ENCODE measurements around the gene CMTM7. TPM values are rescaled to one million over a fixed set of nuclear protein-coding genes. Genes with fewer than 3 reads are reported as not detected.

The CMTM7 gene
- total and polyA plus RNA-seq, 10 of the 15 experiments (the other 5 are each of a cell fraction or from before 2014, with no cell fraction given), result 3.7 to 36.4 (median 14.7) TPM

DNA sequence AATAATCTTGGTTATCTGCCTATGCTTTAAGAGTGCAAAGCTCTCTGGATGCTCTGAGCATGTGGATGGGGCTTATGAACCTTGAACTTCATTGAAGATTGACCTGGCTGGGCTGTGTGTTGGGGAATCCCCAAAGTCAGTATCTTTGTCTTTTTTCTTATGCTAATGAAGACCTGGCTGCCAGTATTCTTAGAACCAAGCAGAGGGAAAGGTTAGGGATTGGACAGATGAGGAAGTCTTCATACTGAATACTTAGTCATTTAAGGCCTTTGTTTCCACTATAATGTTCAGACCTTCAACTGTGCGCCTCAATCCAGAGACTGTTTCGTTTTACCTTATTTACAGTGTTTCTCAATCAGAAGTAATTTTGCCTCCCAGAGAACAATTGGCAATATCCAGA is 42.5 kb upstream of the CMTM7 start:
- no TSS peak for BruUV-seq (replicated peaks)
- intact Hi-C loops (cut with micrococcal nuclease; ENCODE audit: unreplicated experiment) (no loop called here), in situ Hi-C loops (cut with MboI) (no loop called here)
- Histone ChIP-seq H4K20me1 (ENCODE audit: control insufficient read depth, insufficient read depth) (no peaks in the 10 kb centered on the region), H3K4me2 (ENCODE audit: control insufficient read depth, insufficient read depth) (no peak overlapping the region), H2AFZ (ENCODE audit: control insufficient read depth, low read depth, low read length) (no peak overlapping the region), H3K9ac (ENCODE audit: control insufficient read depth, insufficient read depth, low read length) (no peak overlapping the region), H3K79me2 (ENCODE audit: control insufficient read depth, insufficient read depth, low read length) (no peaks in the 10 kb centered on the region), H3K4me1 (ENCODE audit: control insufficient read depth, insufficient read depth, low read length) (no peaks in the 10 kb centered on the region), H3K9me3 (replicated peaks; ENCODE audit: control insufficient read depth, insufficient read depth, low read length) (no peaks in the 10 kb centered on the region), H3K27me3 (replicated peaks in 1 of 2; ENCODE audit: control insufficient read depth in 2 of 2, insufficient read depth in 2 of 2, low read length in 1 of 2) (no peaks in the 10 kb centered on the region), H3K27ac (ENCODE audit: control insufficient read depth, insufficient read depth) (no peak overlapping the region), H3K36me3 (ENCODE audit: control insufficient read depth in 2 of 2, insufficient read depth in 2 of 2, low read length in 1 of 2) (no peaks in the 10 kb centered on the region), H3K4me3 (no peak overlapping the region)
- TF ChIP-seq RCOR1 (conservative IDR thresholded peaks at IDR 0.05; ENCODE audit: low read depth, low read length) (no peak), CBFB (IDR thresholded peaks at IDR 0.05; ENCODE audit: low read depth) (no peak), POLR2A (IDR thresholded peaks at IDR 0.05; ENCODE audit: low read depth, low read length) (no peak), RB1 (IDR thresholded peaks at IDR 0.05; ENCODE audit: borderline replicate concordance) (no peak), NR2F1 (conservative IDR thresholded peaks at IDR 0.05) (no peak), LARP7 (IDR thresholded peaks at IDR 0.05) (no peak), CBX5 (IDR thresholded peaks at IDR 0.05; ENCODE audit: low read depth) (no peak), FOXM1 (IDR thresholded peaks at IDR 0.05; ENCODE audit: low read depth, low read length) (no peak)
- TF ChIP-seq, protein P1, sequence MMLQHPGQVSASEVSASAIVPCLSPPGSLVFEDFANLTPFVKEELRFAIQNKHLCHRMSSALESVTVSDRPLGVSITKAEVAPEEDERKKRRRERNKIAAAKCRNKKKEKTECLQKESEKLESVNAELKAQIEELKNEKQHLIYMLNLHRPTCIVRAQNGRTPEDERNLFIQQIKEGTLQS (IDR thresholded peaks at IDR 0.05; ENCODE audit: borderline replicate concordance, extremely low read depth, low read depth, low read length), result no peak
- 94% methylated on average over 2 of the region's 2 CpGs for WGBS (ENCODE audit: insufficient coverage, insufficient replicate concordance, low lambda C conversion rate, missing lambda C conversion rate)
- ATAC-seq, result no peak
- ChIA-PET POLR2A (no interaction called here), SMC1A (ENCODE audit: uncharacterized antibody, unreplicated experiment) (no interaction called here), RAD21 (ENCODE audit: unreplicated experiment) (no interaction called here), CTCF (no interaction called here)
- peak; percentile 47 for FAIRE-seq
- no peak for DNase-seq (ENCODE audit: low read depth, low spot score)

DNA sequence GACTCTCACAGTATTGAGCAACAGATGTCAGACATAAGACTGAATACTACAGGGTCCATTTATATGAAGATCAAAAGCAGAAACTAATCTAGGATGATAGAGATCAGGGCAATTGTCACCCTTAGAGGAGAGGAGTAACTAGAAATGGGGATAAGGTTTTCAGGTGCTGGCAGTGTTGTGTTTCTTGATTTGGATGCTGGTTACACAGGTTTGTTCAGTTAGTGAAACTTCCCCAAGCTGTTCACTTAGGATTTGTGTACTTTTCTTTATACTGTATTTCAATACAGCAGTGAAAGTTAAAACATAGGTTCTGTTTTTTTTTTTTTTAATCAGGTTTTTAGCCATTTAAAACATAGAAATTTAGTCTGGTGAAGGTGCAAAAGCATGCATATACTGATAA is 39.1 kb upstream of the CMTM7 start:
- H3K9me3 ChIP-seq (replicated peaks; ENCODE audit: control insufficient read depth, insufficient read depth, low read length), result no peaks in the 10 kb centered on the region
- no peaks in the 10 kb centered on the region for H3K36me3 ChIP-seq (ENCODE audit: control insufficient read depth in 2 of 2, insufficient read depth in 2 of 2, low read length in 1 of 2)
- no peaks in the 10 kb centered on the region for H4K20me1 ChIP-seq (ENCODE audit: control insufficient read depth, insufficient read depth)
- ATAC-seq (no peak), FAIRE-seq (no peak), DNase-seq (ENCODE audit: low read depth, low spot score) (no peak)
- no peak overlapping the region for H3K9ac ChIP-seq (ENCODE audit: control insufficient read depth, insufficient read depth, low read length)
- no peaks in the 10 kb centered on the region for H3K79me2 ChIP-seq (ENCODE audit: control insufficient read depth, insufficient read depth, low read length)
- H3K4me2 ChIP-seq (ENCODE audit: control insufficient read depth, insufficient read depth), result no peak overlapping the region
- no peak overlapping the region for H3K4me3 ChIP-seq
- H3K4me1 ChIP-seq (ENCODE audit: control insufficient read depth, insufficient read depth, low read length), result no peaks in the 10 kb centered on the region
- in situ Hi-C loops (cut with MboI), result no loop called here
- peaks cover 0 to 7% of the 10 kb centered on the region in 2 experiments; a peak in 1 of 4 replicates for H3K27me3 ChIP-seq (replicated peaks in 1 of 2; ENCODE audit: control insufficient read depth in 2 of 2, insufficient read depth in 2 of 2, low read length in 1 of 2)
- intact Hi-C loops (cut with micrococcal nuclease; ENCODE audit: unreplicated experiment), result no loop called here
- CTCF ChIA-PET, result interaction anchor here (0.7 kb wide), 1 partner anchor 116 kb away, joined by 3 read pairs; no protein-coding TSS in a partner anchor
- no peak overlapping the region for H2AFZ ChIP-seq (ENCODE audit: control insufficient read depth, low read depth, low read length)
- no TSS peak for BruUV-seq (replicated peaks)
- RAD21 ChIA-PET (ENCODE audit: unreplicated experiment), result no interaction called here
- POLR2A ChIA-PET, result no interaction called here
- no peak overlapping the region for H3K27ac ChIP-seq (ENCODE audit: control insufficient read depth, insufficient read depth)
- SMC1A ChIA-PET (ENCODE audit: uncharacterized antibody, unreplicated experiment), result interaction anchor here (0.6 to 1.1 kb wide), 3 partner anchors 8 to 182 kb away, joined by 4 read pairs; no protein-coding TSS in a partner anchor
- TF ChIP-seq, protein P2, sequence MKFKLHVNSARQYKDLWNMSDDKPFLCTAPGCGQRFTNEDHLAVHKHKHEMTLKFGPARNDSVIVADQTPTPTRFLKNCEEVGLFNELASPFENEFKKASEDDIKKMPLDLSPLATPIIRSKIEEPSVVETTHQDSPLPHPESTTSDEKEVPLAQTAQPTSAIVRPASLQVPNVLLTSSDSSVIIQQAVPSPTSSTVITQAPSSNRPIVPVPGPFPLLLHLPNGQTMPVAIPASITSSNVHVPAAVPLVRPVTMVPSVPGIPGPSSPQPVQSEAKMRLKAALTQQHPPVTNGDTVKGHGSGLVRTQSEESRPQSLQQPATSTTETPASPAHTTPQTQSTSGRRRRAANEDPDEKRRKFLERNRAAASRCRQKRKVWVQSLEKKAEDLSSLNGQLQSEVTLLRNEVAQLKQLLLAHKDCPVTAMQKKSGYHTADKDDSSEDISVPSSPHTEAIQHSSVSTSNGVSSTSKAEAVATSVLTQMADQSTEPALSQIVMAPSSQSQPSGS (IDR thresholded peaks at IDR 0.05; ENCODE audit: low read length), result no peak
- TF ChIP-seq, protein P3, sequence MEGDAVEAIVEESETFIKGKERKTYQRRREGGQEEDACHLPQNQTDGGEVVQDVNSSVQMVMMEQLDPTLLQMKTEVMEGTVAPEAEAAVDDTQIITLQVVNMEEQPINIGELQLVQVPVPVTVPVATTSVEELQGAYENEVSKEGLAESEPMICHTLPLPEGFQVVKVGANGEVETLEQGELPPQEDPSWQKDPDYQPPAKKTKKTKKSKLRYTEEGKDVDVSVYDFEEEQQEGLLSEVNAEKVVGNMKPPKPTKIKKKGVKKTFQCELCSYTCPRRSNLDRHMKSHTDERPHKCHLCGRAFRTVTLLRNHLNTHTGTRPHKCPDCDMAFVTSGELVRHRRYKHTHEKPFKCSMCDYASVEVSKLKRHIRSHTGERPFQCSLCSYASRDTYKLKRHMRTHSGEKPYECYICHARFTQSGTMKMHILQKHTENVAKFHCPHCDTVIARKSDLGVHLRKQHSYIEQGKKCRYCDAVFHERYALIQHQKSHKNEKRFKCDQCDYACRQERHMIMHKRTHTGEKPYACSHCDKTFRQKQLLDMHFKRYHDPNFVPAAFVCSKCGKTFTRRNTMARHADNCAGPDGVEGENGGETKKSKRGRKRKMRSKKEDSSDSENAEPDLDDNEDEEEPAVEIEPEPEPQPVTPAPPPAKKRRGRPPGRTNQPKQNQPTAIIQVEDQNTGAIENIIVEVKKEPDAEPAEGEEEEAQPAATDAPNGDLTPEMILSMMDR (IDR thresholded peaks at IDR 0.05 in 2 of 3, conservative IDR thresholded peaks at IDR 0.05 in 1 of 3; ENCODE audit: control insufficient read depth in 2 of 3, extremely low read depth in 1 of 3, insufficient read depth in 1 of 3, low read depth in 3 of 3, low read length in 3 of 3), result no peak
- no peak for TF ChIP-seq RBBP5 (conservative IDR thresholded peaks at IDR 0.05)
- TF ChIP-seq, protein P4, sequence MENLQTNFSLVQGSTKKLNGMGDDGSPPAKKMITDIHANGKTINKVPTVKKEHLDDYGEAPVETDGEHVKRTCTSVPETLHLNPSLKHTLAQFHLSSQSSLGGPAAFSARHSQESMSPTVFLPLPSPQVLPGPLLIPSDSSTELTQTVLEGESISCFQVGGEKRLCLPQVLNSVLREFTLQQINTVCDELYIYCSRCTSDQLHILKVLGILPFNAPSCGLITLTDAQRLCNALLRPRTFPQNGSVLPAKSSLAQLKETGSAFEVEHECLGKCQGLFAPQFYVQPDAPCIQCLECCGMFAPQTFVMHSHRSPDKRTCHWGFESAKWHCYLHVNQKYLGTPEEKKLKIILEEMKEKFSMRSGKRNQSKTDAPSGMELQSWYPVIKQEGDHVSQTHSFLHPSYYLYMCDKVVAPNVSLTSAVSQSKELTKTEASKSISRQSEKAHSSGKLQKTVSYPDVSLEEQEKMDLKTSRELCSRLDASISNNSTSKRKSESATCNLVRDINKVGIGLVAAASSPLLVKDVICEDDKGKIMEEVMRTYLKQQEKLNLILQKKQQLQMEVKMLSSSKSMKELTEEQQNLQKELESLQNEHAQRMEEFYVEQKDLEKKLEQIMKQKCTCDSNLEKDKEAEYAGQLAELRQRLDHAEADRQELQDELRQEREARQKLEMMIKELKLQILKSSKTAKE (IDR thresholded peaks at IDR 0.05; ENCODE audit: low read depth, poor library complexity, severe bottlenecking), result no peak
